Adipocyte (in vitro differentiated cells): ENCODE results near the gene LRG1.
"Not testable (repeated sequence)": the region's sequence is repeated elsewhere in the genome, so short reads cannot be mapped to it uniquely, and the experiment has no call there.

Experiments used
- DNase-seq: peaks from one replicate; pipeline ENCODE4 v3.0.0-alpha.2; 2015; ENCODE audit warnings: low read depth
- H3K27me3 ChIP-seq: replicated peaks from 2 replicates; pipeline ENCODE4 v1.7.0; 2013; ENCODE audit warnings: mild to moderate bottlenecking, low read length, moderate library complexity; ENCODE audit not compliant: control insufficient read depth, insufficient read depth
- H3K36me3 ChIP-seq: 2 replicates; pipeline ENCODE4 v1.7.0; 2013; ENCODE audit warnings: low read length, mild to moderate bottlenecking, moderate library complexity; ENCODE audit not compliant: control insufficient read depth, insufficient read depth, severe bottlenecking
- H3K4me1 ChIP-seq: 2 replicates; pipeline ENCODE4 v1.7.0; 2013; ENCODE audit warnings: mild to moderate bottlenecking, low read length, moderate library complexity; ENCODE audit not compliant: control insufficient read depth, insufficient read depth
- H3K4me3 ChIP-seq: 2 replicates; pipeline ENCODE4 v1.7.0; 2013; ENCODE audit warnings: mild to moderate bottlenecking, low read length, moderate library complexity
- H3K9ac ChIP-seq: 2 replicates; pipeline ENCODE4 v1.7.0; 2013; ENCODE audit warnings: mild to moderate bottlenecking, low read length, moderate library complexity
- H3K9me3 ChIP-seq: 2 replicates; pipeline ENCODE4 v1.7.0; 2013; ENCODE audit warnings: mild to moderate bottlenecking, low read length, moderate library complexity; ENCODE audit not compliant: control insufficient read depth

The LRG1 gene

DNA sequence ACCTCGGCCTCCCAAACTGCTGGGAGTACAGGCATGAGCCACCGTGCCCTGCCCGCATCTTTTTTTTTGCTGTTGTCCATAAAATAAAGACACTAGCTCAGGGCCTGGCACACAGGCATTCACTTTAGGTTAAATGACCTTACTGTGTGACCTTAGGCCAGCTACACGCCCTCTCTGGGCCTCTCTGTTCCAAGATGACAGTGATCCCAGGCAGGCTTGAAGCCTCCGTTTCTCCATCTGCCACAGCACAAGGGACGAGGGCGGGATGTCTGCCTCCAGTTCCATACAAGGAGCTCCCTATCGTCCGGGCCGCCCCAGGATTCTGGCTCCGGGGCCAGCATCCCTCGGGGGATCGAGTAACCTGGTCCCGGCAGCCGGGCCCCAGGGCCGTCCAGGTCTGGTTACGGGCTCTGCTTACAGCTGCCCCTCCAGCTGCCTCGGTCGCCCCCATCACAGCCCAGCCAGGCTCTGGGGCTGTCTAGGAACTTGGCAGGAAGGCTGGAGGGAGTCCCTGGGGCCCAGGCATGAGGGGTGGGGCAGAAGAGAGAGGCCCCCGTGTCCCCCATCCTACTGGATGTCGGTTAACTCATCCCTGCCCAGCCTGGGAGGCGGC lies 31.6 kb upstream of the LRG1 start:
- Histone ChIP-seq H3K27me3 (peaks cover 15% of the 10 kb centered on the region), H3K9ac (no peak overlapping the region), H3K9me3 (no peaks in the 10 kb centered on the region), H3K4me1 (peaks cover 15% of the 10 kb centered on the region), H3K36me3 (no peaks in the 10 kb centered on the region), H3K4me3 (no peak overlapping the region)
- DNase-seq: no peak

DNA sequence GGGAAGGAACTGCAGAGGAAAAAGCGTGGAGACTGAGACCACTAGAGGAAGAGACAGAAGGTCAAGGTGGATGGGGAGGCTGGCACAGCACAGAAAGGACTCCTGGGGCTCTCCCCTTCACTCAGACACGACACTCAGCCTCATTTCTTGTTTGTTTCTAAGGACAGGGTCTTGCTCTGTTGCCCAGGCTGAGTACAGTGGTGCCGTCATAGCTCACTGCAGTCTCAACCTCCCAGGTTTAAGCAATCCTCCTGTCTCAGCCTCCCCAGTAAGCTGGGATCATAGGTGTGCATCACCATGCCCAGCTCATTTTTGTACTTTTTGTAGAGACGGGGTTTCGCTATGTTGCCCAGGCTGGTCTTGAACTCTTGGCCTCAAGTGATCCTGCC lies 31.1 kb upstream of the LRG1 start:
- no peaks in the 10 kb centered on the region for H3K9me3 ChIP-seq
- H3K4me1 ChIP-seq: peaks cover 14% of the 10 kb centered on the region

DNA sequence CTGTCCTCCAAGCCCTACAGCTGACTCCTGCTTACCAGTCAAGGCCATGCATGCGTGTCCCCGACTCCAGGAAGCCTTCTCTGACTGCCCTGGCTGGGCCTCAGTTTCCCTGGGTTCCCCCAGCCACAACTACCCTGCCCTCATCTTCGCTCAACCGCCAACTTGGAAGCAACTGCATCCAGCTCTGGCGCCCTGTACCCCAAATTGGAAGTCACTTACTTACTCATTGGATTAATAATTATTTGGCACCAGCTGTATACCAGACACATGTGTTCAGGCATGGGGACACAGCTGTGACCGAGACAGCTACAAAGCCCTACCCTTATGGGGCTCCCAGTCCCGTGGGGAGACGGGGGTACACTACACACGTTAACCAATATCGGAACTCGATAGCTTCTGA lies 30.6 kb upstream of the LRG1 start:
- Histone ChIP-seq H3K4me3 (no peak overlapping the region), H3K4me1 (peaks cover 9% of the 10 kb centered on the region), H3K36me3 (no peaks in the 10 kb centered on the region), H3K9me3 (no peaks in the 10 kb centered on the region), H3K27me3 (peaks cover 20% of the 10 kb centered on the region), H3K9ac (no peak overlapping the region)
- DNase-seq: no peak

More for the DNA sequence above, 31.1 kb upstream of the LRG1 start:
- H3K4me3 ChIP-seq: no peak overlapping the region
- H3K9ac ChIP-seq: no peak overlapping the region
- no peaks in the 10 kb centered on the region for H3K36me3 ChIP-seq
- peaks cover 20% of the 10 kb centered on the region for H3K27me3 ChIP-seq
- no peak for DNase-seq

DNA sequence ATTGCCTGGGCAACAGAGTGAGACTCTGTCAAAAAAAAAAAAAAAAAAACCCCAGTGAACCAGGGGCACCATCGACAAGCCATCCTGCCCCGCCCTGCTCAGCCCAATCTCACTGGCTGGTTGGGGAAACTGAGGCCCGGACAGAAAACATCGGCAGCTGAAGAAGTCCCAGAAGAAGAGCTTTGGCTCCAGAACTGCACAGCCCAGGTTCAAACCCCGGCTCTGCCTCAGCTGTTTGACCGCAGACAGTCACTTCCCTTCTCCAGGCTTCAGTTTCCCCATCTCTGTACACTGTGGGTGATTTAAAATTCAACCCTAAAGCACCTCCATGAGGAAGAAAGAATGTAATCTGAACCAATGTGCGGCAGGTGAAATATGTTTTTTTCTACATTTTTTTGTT lies 29.1 kb upstream of the LRG1 start:
- no peaks in the 10 kb centered on the region for H3K9me3 ChIP-seq
- no peak overlapping the region for H3K9ac ChIP-seq
- DNase-seq: no peak
- peaks cover 20% of the 10 kb centered on the region for H3K27me3 ChIP-seq
- H3K4me1 ChIP-seq: no peaks in the 10 kb centered on the region
- no peak overlapping the region for H3K4me3 ChIP-seq
- no peaks in the 10 kb centered on the region for H3K36me3 ChIP-seq

DNA sequence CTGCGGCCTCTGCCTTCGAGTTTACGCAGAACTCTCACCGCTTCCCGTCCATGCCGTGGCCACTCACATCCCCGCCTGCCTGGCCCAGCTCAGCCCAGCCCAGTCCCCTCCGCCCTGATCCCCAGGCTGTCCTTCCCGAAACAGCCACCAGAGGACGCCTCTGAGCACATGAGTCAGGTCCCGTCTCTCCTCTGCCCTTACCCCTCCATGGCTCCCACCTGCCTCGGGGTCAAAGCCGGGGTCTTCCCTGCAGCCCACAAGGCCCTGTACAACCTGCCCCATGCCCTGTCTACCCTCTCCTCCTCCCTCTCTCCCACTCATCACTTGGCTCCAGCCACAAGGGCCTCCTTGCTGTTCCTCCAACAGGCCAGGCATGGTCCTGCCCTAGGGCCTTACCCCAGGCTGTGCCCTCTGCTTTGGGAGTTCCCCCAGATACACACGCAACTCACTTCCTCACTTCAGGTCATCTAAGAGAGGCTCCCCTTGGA lies 27.8 kb upstream of the LRG1 start:
- H3K4me3 ChIP-seq: no peak overlapping the region
- H3K9me3 ChIP-seq: no peaks in the 10 kb centered on the region
- peak; percentile 61 for DNase-seq

DNA sequence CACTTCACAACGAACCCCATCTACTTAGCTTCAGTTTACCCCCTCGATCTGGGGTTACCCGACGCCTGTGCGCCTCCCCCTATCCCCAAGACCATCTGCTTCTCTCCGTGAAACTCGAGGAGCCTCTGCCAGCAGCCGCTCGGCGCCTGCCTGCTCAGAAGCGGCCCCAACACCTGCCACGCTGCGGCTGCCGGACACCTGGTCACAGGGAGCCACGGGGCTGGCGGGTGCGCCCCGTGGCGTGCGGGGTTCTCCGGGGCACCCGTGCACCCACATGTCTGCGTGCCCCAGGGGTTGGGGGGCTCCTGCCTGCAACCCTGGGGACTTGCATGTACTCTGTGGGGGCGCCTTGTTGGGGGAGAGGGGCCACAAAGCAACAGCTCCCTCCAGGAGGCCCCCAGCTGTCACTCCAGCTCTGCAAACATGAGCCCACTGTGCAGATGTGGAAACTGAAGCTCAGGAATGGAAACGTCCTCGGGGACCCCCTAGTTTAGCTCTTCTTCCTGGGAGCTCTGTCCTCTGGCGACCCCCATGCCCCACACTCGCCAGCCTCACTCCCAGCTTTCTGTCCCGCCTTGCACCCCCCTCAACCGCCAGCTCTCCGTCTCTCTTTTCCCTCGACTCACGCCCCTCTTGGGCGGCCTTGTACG lies 26.7 kb upstream of the LRG1 start:
- no peak overlapping the region for H3K9ac ChIP-seq
- no peak overlapping the region for H3K4me3 ChIP-seq
- no peaks in the 10 kb centered on the region for H3K36me3 ChIP-seq
- H3K4me1 ChIP-seq: no peaks in the 10 kb centered on the region
- no peaks in the 10 kb centered on the region for H3K9me3 ChIP-seq
- peaks cover 20% of the 10 kb centered on the region for H3K27me3 ChIP-seq
- DNase-seq: no peak

More for the DNA sequence above, 27.8 kb upstream of the LRG1 start:
- H3K27me3 ChIP-seq: peaks cover 20% of the 10 kb centered on the region
- no peaks in the 10 kb centered on the region for H3K4me1 ChIP-seq
- no peaks in the 10 kb centered on the region for H3K36me3 ChIP-seq
- no peak overlapping the region for H3K9ac ChIP-seq

DNA sequence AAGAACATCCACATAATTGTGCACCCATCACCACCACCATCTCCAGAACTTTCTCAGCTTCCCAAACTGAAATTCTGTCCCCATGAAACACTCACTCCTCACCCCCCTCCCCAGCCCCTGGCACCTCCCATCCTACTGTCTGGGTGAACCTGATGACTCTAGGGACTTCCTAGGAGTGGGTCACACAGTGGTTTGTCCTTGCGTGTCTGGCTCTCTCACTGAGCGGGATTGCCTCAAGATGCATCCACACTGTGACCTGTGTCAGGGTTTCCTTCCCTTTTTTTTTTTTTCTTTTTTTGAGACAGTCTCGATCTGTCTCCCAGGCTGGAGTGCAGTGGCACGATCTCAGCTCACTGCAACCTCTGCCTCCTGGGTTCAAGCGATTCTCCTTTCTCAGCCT lies 23.7 kb upstream of the LRG1 start:
- H3K27me3 ChIP-seq: peaks cover 12% of the 10 kb centered on the region
- not testable (repeated sequence) for H3K9me3 ChIP-seq, H3K4me1 ChIP-seq, H3K9ac ChIP-seq, DNase-seq, H3K4me3 ChIP-seq, H3K36me3 ChIP-seq

DNA sequence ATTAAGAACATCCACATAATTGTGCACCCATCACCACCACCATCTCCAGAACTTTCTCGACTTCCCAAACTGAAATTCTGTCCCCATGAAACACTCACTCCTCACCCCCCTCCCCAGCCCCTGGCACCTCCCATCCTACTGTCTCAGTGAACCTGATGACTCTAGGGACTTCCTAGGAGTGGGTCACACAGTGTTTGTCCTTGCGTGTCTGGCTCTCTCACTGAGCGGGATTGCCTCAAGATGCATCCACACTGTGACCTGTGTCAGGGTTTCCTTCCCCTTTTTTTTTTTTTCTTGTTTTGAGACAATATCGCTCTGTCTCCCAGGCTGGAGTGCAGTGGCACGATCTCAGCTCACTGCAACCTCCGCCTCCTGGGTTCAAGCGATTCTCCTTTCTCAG lies 22.2 kb upstream of the LRG1 start:
- not testable (repeated sequence) for H3K9ac ChIP-seq, H3K9me3 ChIP-seq, H3K4me1 ChIP-seq, H3K4me3 ChIP-seq, DNase-seq, H3K36me3 ChIP-seq
- peaks cover 22% of the 10 kb centered on the region for H3K27me3 ChIP-seq

DNA sequence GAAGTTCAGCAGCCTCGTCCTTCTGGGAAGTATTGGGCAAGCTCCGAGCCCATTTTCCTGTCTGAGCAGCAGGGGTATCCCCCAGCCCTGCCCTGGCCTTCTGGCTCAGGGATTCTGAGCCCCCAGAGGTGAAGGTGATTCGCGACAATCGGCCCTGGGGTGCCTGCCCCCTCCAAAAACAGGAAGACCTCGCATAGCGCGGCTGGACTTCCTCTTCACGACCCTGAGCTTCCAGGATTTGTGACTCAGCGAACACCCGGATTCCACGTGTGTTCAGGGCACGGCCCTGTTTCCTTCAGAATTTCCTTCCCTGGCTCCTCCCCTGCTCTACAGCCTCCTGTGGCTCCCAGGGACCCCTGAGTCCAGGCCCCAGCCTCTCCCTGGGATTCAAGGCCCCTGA lies 19.7 kb upstream of the LRG1 start, which contains the start of gene SEMA6B:
Gene SEMA6B (minus strand): TSS at position 116 of the 400 bp plus-strand sequence. CDS start 1,227 bp downstream, outside the sequence.
- H3K4me3 ChIP-seq: no peak within 1 kb of the TSS
- no peaks in the 10 kb centered on the region for H3K9me3 ChIP-seq
- H3K4me1 ChIP-seq: no peaks in the 10 kb centered on the region
- H3K9ac ChIP-seq: no peak within 1 kb of the TSS
- no peaks in the 10 kb centered on the region for H3K36me3 ChIP-seq
- H3K27me3 ChIP-seq: peaks cover 26% of the 10 kb centered on the region
- no peak for DNase-seq

DNA sequence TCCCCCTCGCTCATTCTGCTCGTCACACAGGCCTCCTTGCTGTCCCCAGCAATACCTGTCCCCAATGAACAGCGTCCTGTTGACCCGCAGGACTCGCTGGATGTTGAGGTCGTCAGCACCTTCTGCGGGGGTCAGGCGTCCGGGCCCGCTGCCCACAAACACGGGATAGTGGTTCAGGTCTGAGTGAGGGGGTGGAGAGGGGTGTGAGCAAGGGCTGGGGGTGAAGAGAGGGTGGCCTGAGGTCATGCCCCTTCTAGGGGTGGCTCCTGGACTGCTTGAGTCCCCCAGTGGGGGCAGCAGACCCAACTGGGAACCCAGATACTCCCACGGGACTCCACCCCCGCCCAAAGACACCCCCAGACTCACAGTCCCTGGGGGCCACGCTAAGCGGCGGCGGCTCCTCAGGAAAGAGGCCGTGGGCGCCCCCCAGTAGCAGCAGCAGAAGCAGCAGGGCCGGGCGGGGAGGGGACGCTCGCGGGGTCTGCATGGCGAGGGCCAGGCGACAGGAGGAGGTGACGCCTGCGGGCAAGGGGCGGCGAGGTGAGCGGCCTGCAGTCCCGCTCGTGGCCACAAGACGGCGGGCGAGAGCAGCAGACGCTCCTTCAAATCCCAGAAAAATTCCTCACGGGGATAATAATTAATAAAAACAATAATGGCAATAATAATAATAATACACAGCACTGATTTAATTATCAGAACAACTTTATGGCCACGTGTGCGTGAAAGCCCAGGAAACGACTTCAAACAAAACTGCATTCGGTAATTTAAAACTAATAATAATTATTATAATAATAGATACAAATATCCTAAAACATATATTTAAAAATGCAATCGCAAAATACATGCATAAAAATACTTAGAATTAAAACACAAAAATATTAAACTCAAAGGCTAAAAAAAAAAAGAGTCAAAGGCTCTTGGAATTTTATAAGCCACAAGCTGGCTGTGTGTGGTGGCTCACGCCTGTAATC lies 18.4 kb upstream of the LRG1 start:
- H3K4me3 ChIP-seq: no peak overlapping the region
- H3K9ac ChIP-seq: no peak overlapping the region
- DNase-seq: peak; percentile 64
- H3K27me3 ChIP-seq: peaks cover 35% of the 10 kb centered on the region
- no peaks in the 10 kb centered on the region for H3K4me1 ChIP-seq
- H3K9me3 ChIP-seq: no peaks in the 10 kb centered on the region
- H3K36me3 ChIP-seq: no peaks in the 10 kb centered on the region
